Stimulated activated effector memory CD8-positive, alpha-beta T cell treated with anti-CD3 and anti-CD28 coated beads, Interleukin-12 subunit alpha, Interleukin-12 subunit beta, amount 100 ng/mL, for 72 hours (primary cell): ENCODE measurements around the gene WDR33.

ENCODE experiments used
- ATAC-seq: fragments of 150-1000 bp; cut with Tn5 transposase; 2 replicates; pipeline ENCODE4 v1.10.0; 2021
- DNase-seq, 2 donors: peaks; one replicate each; pipeline ENCODE4 v3.0.0; 2021 to 2022; ENCODE audit warnings: low spot score in 2 of 2
- H3K27ac Mint-ChIP-seq: one replicate; pipeline ENCODE4 v1.8.0; 2022; ENCODE audit warnings: mild to moderate bottlenecking, mixed read lengths
- H3K36me3 Mint-ChIP-seq: one replicate; pipeline ENCODE4 v1.8.0; 2022; ENCODE audit warnings: mild to moderate bottlenecking, mixed read lengths
- H3K4me1 Mint-ChIP-seq: one replicate; pipeline ENCODE4 v1.8.0; 2022; ENCODE audit warnings: mixed read lengths
- H3K4me3 Mint-ChIP-seq: one replicate; pipeline ENCODE4 v1.8.0; 2022; ENCODE audit warnings: mild to moderate bottlenecking, mixed read lengths
- H3K9me3 Mint-ChIP-seq: one replicate; pipeline ENCODE4 v1.8.0; 2022; ENCODE audit warnings: mixed read lengths

Gene WDR33

GRCh38 chr2:127685410-127686080 is 125.4 kb downstream of the WDR33 start:
- peaks cover 6% of the 10 kb centered on the region for H3K4me1 Mint-ChIP-seq
- H3K27ac Mint-ChIP-seq, result no peak overlapping the region
- no peaks in the 10 kb centered on the region for H3K9me3 Mint-ChIP-seq
- DNase-seq (no peak), ATAC-seq (no peak)
- no peaks in the 10 kb centered on the region for H3K36me3 Mint-ChIP-seq
- H3K4me3 Mint-ChIP-seq, result no peak overlapping the region

DNA sequence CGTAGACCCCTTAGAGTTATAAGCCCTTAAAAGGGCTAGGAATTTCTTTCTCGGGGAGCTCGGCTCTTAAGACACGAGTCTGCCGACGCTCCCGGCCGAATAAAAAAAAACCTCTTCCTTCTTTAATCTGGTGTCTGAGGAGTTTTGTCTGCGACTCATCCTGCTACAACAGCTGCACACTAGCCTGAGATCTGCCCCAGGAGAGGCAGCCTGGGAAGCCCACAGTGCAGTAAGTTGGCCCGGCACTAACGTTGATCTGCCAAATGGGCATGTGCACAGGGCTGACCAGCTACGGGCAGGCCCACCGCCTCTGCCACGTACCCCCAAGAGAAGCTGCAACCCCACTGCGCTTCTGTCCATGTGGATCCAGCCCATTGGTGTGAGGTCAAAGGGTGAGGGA is 127.2 kb downstream of the WDR33 start:
- no peaks in the 10 kb centered on the region for H3K9me3 Mint-ChIP-seq
- DNase-seq (no peak), ATAC-seq (no peak)
- no peak overlapping the region for H3K4me3 Mint-ChIP-seq
- H3K27ac Mint-ChIP-seq, result no peak overlapping the region
- H3K36me3 Mint-ChIP-seq, result no peaks in the 10 kb centered on the region
- peaks cover 6% of the 10 kb centered on the region for H3K4me1 Mint-ChIP-seq

DNA sequence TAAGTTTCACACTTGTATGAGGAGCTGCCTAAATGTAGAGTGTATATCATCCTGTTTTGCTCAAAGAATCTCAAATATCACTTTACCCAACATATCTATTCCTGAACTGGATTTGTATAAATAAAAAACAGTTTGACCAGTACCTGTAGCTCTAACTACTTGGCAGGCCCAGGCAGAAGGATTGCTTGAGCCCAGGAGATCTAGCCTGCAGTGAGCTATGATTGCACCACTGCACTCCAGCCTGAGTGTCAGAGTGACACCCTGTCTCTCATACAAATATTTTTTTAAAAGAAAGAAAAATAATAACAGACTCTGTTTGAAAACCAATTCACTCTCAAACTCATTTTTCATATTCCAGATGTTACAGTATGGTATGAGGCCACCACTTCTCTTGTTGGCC is 127.9 kb downstream of the WDR33 start:
- DNase-seq (no peak), ATAC-seq (no peak)
- Mint-ChIP-seq H3K36me3 (no peaks in the 10 kb centered on the region), H3K27ac (no peak overlapping the region), H3K4me1 (peaks cover 6% of the 10 kb centered on the region), H3K4me3 (no peak overlapping the region), H3K9me3 (no peaks in the 10 kb centered on the region)

DNA sequence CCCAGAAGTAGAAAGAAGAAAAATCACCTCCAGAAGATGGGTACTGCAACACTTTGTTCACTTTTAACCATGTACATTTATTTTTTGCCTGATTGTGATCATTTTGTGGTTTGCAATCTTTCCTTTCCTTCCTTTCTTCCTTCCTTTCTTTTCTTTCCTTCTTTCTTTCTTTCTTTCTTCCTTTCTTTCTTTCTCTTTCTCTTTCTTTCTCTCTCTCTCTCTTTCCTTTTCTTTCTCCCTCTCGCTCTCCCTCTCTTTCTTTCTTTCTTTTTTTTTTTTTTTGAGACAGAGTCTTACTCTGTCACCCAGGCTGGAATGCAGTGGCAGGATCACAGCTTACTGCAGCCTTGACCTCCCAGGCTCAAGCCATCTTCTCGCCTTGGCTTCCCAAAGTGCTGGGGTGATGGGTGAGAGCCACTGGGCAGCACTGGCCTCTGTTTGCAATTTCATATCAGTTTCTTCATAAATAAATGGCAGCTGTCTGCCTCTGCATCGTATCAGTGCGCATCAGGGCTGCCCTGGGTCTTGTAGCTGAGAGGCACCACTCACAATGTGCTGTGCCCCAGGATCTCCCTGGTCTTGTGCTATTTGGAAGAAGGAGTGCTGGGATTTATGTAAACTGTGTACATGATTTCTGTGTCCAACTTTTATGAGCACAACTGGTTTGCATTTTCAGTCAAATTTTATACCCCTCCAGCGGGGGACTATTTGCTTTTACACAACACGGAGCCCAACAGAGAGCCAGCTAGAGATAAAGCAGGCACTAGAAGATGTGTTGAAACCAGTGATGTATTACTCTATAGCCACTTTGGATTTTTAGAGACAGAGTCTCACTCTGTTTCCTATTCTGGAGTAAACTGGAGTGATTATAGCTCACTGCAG is 128.8 kb downstream of the WDR33 start:
- no peak for DNase-seq
- peaks cover 6% of the 10 kb centered on the region for H3K4me1 Mint-ChIP-seq
- no peak for ATAC-seq
- no peak overlapping the region for H3K27ac Mint-ChIP-seq
- H3K36me3 Mint-ChIP-seq, result no peaks in the 10 kb centered on the region
- H3K9me3 Mint-ChIP-seq, result no peaks in the 10 kb centered on the region
- H3K4me3 Mint-ChIP-seq, result no peak overlapping the region

DNA sequence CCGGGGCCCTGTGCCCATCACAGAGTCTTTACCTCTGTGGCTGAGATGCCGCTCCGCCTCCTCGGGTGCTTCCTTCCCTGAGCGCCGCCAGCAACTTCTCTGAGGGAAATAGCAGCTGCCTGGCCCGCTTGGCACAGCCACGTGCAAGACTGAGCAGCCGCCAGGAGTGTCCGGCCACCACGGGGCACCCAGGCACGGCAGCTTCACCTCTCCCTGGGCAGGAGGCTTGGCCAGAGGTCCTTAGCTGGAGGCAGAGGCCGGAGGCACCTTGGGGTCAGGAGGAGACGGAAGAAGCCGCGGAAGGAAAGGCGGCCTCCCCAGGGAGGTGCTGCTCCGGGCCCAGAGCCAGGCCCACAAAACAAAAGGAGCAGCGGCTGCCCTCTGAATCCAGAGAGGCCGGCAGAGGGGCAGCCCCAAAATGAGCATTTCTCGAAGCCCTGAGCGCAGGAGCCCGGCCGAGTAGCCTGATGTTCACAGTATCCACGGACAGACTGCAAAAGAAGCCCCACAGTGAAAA is 129.6 kb downstream of the WDR33 start:
- H3K27ac Mint-ChIP-seq, result no peak overlapping the region
- H3K4me1 Mint-ChIP-seq, result peaks cover 6% of the 10 kb centered on the region
- H3K36me3 Mint-ChIP-seq, result no peaks in the 10 kb centered on the region
- DNase-seq, result no peak
- H3K4me3 Mint-ChIP-seq, result no peak overlapping the region
- ATAC-seq, result no peak
- no peaks in the 10 kb centered on the region for H3K9me3 Mint-ChIP-seq

- peaks cover 6% of the 10 kb centered on the region for H3K4me1 Mint-ChIP-seq
- H3K4me3 Mint-ChIP-seq, result no peak overlapping the region
- no peak for ATAC-seq
- no peaks in the 10 kb centered on the region for H3K36me3 Mint-ChIP-seq
- H3K9me3 Mint-ChIP-seq, result no peaks in the 10 kb centered on the region
- no peak overlapping the region for H3K27ac Mint-ChIP-seq
- DNase-seq, result no peak
Measured at GRCh38 chr2:127680706-127681287, 130.2 kb downstream of the WDR33 start.

DNA sequence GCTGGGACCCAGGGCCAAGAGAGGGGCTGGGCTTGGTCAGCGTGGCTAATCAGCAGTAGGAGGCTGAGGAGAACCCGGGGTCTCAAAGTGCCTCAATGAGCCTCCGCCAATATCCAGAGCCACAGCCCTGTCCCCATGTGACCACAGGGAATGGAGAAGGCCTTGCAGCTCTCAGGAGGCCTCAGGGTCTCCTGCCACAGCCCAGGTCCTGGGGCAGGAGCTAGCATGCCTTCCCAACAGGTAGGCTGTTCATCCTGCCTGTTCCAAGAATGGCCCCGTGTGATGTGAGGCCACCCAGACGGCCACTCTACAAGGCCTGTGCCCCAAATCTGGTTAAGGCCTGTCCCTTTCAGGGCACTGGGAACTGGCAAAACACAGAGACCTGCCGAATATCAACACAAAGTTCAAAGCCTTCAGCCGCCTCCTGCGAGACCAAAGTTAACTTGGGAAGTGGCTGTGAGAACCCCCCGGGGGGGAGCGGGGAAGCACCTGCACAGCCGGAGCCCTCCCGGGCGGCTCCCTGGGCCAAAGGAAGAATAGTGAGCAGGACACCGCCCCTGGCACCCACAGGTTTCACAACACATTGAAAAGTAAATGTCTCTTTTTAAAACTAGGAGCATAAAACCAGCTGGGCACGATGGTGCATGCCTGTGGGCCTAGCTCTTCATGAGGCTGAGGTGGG is 131.2 kb downstream of the WDR33 start:
- Mint-ChIP-seq H3K27ac (no peak overlapping the region), H3K4me1 (peaks cover 6% of the 10 kb centered on the region), H3K9me3 (no peaks in the 10 kb centered on the region), H3K4me3 (no peak overlapping the region), H3K36me3 (no peaks in the 10 kb centered on the region)
- DNase-seq, result no peak
- no peak for ATAC-seq

DNA sequence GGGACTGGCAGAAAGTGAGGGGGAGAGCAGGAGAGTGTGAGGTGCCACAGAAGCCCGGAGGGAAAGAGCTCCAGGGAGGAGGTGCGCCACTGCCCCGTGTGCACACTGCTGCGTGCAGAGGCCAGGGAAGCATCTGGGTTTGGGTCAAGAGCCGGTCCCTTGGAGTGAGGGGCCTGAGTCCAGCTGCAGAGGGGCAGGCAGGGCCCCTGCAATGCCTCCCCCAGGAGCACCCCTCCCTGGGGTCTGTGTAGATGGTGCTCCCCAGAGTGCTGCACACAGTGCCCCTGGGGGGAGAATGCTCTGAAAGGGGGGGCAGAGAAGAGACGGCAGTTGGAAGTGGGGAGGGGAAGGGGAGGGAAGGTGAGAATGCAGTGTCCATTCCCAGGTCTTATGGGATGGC is 132.0 kb downstream of the WDR33 start:
- ATAC-seq, result no peak
- peaks cover 12% of the 10 kb centered on the region for H3K4me1 Mint-ChIP-seq
- DNase-seq, result no peak
- H3K9me3 Mint-ChIP-seq, result no peaks in the 10 kb centered on the region
- no peak overlapping the region for H3K27ac Mint-ChIP-seq
- no peaks in the 10 kb centered on the region for H3K36me3 Mint-ChIP-seq
- H3K4me3 Mint-ChIP-seq, result no peak overlapping the region

GRCh38 chr2:127678531-127678930 is 132.4 kb downstream of the WDR33 start:
- ATAC-seq (no peak), DNase-seq (no peak)
- H3K36me3 Mint-ChIP-seq, result no peaks in the 10 kb centered on the region
- H3K27ac Mint-ChIP-seq, result no peak overlapping the region
- no peaks in the 10 kb centered on the region for H3K9me3 Mint-ChIP-seq
- peaks cover 16% of the 10 kb centered on the region for H3K4me1 Mint-ChIP-seq
- H3K4me3 Mint-ChIP-seq, result no peak overlapping the region

GRCh38 chr2:127676906-127677305 is 134.1 kb downstream of the WDR33 start:
- ATAC-seq (no peak), DNase-seq (no peak)
- Mint-ChIP-seq H3K27ac (no peak overlapping the region), H3K9me3 (no peaks in the 10 kb centered on the region), H3K36me3 (no peaks in the 10 kb centered on the region), H3K4me1 (peaks cover 13% of the 10 kb centered on the region), H3K4me3 (no peak overlapping the region)

GRCh38 chr2:127675331-127676261 is 135.4 kb downstream of the WDR33 start, which contains the start of gene LIMS2:
Gene LIMS2 (minus strand): TSS chr2:127675530. CDS start chr2:127675024, 506 bp downstream.
- Mint-ChIP-seq H3K4me3 (peak within 1 kb of the TSS; percentile 68), H3K36me3 (no peaks in the 10 kb centered on the region), H3K9me3 (no peaks in the 10 kb centered on the region), H3K4me1 (peaks cover 11% of the 10 kb centered on the region), H3K27ac (no peak within 1 kb of the TSS)
- no peak for ATAC-seq
- no peak for DNase-seq

GRCh38 chr2:127674241-127675209 is 136.4 kb downstream of the WDR33 start:
- peak overlapping the region; percentile 68 for H3K4me3 Mint-ChIP-seq
- ATAC-seq (peak; percentile 41), DNase-seq (no peak)
- no peak overlapping the region for H3K27ac Mint-ChIP-seq
- H3K36me3 Mint-ChIP-seq, result no peaks in the 10 kb centered on the region
- H3K9me3 Mint-ChIP-seq, result no peaks in the 10 kb centered on the region
- H3K4me1 Mint-ChIP-seq, result peaks cover 11% of the 10 kb centered on the region

GRCh38 chr2:127673291-127674069 is 137.5 kb downstream of the WDR33 start:
- no peak for DNase-seq
- Mint-ChIP-seq H3K36me3 (no peaks in the 10 kb centered on the region), H3K9me3 (no peaks in the 10 kb centered on the region), H3K4me1 (peaks cover 11% of the 10 kb centered on the region), H3K4me3 (peak overlapping the region; percentile 68), H3K27ac (no peak overlapping the region)
- ATAC-seq, result no peak
